GM18873 (cell line): ENCODE results near the gene RNMT.

Source experiments
- ATAC-seq: cut with Tn5 transposase; IDR thresholded peaks from one replicate; pipeline ENCODE4 v1.9.1; 2021; ENCODE audit warnings: mild to moderate bottlenecking, moderate library complexity, moderate number of reproducible peaks; ENCODE audit not compliant: unreplicated experiment, low FRiP score

RNMT gene

DNA sequence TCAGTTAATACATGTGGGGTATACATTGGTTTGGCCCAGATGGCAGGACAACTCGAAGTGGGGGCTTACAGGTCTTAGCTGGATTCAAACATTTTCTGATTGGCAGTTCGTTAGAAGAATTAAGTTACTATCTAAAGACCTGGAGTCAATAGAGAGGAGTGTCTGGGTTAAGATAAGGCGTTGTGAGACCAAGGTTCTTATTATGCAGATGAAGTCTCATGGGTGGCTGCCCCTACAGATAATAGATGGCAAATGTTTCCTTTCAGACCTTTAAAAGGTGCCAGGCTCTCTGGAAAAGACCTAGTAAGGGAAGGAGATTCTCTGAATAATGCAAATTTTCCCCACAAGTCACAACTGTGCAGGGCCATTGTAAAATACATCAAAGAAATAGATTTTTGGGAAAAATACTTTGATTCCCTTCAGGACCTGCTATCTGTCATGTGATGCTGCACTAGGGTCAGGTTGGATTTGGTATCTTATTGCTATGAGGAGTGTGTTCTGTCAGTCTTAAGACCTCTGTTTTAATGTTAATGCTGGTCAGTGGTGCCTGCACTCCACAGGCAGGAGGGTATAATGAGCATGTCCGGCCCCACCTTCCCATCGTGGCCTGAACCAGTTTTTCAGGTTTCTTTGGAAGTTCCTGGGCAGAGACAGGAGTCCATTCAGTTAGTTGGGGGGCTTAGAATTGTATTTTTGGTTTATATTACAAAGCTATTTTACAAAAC is 83.2 kb downstream of the RNMT start:
- ATAC-seq = no peak

DNA sequence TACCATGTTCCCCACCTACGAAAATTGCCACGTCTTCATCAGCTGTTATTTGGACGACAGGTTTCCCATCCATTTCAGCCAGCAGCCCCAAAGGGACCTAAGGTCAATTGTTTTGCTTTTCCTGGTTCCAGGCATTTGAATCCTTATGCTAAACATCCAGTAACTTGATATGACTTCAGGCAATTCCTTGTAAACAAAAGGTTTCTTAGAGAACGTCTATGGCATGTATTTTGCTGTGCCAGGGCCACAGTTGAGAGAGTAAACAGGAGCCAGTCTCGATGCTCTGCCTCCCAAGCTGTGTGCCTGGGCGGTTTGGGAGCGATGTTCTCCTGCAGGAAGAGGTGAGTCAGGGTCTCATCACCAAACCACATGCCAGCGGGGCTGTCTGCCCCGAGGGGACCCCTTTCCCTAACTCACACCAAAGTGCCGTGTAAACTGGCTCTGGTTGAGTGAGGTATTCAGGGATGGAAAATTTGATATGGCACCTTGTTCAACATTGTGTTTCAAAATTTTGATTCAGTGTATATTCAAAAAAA is 84.5 kb downstream of the RNMT start:
- ATAC-seq = no peak

DNA sequence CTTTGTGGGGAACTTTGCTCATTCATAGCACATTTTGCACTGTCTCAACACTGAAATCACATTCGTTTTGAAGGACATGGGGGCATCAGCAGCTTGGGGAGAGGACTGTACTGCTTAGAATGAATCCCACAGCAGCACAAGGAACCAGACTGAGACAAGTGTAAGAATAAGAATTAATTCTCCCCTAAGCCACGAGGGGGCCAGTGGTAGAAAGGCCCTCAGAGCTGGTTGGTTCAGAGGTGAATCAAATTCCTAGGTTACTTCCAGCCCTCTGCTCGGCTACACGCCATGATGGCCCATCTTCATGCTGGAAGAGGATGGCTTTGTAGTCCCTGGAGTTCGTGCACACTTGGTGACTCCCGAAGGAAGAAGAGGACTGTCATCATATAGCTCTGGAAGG is 85.5 kb downstream of the RNMT start:
- ATAC-seq = no peak

DNA sequence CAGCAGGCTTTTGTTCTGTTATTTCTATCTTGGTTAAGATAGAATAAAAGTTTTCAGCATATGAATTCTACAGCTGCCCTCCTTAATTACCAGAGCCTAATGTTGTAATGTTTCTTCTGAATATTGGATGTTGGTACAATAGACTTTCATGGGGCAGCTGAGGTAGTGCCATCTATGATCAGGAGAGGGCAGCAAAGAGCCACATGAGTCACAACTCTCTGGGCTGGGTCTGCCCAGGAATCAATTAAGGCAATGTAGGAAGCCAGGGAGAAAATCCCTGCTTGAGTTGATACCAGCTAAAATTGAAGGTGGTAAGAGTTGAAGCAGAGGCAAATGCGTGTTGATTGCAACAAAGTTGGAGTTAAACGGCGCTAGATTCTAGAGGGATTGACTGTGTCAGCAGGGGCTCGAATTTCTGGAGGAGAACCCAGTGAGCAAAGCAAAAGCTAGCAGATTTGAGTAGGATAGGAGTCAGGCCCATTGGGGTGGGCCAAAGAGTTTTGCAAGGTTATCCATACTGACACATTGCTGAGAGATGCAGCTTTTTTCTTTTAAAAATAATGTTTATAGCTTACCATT is 86.9 kb downstream of the RNMT start:
- peak; percentile 50 for ATAC-seq
